Left hindlimb (tissue), 1 donor: ENCODE data around the gene KCNQ5.

Source experiments
- DNase-seq: peaks from one replicate; pipeline ENCODE4 v3.0.0-alpha.2; 2018

Gene KCNQ5

DNA sequence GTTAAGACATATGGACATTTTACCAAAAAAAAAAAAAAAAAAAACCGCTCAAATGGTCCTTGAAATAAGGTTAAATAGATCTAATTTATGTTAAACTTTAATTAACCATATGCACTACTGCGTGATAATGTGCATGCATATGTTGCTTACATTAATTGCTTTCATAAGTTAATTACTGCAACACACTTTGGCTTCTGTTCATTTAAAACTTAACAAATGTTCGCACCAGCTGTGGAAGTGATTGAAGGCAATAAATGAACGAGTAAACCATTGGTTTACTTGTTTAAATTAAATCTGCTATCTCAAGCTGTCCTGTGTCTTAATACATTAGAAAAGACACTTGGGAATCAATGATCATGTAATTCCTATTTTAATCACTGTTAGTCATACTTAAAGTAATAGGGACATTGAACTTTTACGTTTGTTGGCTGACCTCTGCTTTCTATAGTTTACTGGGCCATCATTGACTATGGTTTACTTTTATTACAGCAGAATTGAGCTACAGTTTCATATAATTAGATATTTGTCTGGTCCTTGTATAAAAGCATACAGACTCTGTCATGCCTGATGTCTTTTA, 308.8 kb downstream of the KCNQ5 start:
- DNase-seq, result no peak

- no peak for DNase-seq
Measured at GRCh38 chr6:72931325-72931887, 309.5 kb downstream of the KCNQ5 start.

DNA sequence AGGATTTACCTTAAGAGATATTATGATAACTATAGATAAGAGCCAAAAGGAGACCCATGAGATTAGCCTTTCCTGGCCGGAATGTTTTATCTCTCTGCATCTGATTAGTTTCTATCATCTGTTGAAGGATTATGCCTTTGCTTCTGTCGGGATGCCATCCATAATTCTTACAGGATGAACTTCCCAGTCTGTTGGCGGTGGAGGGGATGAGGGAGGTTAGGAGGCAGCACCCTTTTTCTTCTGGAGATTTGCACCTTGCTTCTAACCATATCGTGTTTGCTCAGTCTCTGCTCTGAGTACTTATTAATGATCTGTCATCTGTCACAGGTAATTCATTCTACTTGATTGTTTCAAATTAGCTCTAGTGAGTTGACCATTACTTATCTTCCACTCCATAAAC, 311.4 kb downstream of the KCNQ5 start:
- no peak for DNase-seq

DNA sequence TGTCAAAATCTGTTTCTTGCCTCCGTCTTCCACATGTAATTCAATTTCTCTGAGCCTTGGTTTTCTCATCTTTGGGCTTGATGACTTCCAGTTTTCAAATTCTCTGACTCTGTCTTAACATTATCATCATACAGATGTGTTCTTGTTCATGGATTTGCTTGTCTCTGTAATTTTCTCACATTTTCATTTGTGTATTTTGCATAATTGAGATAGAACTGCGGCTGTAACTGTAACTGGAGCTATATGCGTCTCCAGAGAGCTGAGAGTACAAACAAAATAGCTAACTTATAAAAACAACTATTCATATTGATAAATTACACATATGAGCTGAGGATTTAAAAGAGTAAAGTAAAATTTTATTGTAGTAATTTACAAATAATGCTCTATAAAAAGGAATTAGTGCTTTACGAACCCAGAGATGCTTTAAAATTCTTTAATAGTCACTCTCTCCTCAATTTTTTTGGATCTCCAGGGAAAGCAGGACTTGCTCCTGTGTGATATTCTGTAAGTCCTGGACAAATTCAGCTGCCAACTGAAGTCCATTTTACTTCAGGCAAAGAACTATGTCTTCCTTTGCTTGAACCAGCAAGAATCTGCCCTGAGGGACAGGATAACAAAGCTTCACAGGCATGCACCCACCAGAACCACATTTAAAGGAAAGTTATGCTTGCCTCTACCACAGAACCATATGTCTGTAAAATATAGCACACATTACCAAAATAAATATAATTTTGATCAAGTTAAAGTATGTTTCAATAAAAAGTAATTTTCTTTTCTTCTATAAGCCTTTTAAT, 315.1 kb downstream of the KCNQ5 start:
- DNase-seq, result no peak

DNA sequence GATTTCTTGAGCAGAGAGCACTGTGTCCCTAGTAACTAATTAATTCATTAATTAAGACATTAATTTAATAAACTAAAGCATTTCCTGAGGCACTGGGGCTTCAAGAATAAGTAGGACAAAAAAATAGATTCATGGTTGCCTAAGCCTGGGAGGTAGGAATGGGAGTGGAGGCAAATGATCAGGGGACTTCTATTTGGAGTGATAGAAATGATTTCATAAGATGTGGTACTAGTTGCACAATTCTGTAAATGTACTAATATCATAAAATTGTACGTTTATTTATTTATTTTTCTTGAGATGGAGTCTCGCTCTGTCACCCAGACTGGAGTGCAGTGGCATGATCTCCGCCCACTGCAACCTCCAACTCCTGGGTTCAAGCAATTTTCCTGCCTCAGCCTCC, 316.2 kb downstream of the KCNQ5 start:
- no peak for DNase-seq

DNA sequence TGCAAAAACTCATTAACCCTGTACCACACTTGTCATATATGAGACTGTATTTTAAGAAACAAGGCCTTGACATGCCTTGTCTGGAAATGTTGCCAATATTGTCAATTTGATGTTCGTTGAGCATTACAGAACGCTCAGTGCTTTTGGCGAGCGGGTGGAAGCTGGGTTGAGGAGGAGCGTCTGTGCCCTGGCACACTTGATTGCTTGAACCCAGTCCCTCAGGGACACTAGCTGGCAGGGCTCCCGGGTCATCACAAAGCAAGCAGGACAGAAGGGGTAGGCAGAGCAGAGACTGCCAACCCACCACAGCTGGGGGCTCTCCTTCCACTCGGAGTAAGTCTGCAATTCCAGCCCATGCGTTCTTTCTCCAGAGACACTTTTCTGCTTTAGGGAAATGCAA, 317.1 kb downstream of the KCNQ5 start:
- no peak for DNase-seq

- DNase-seq, result no peak
Measured at GRCh38 chr6:72940265-72940664, 318.4 kb downstream of the KCNQ5 start.

GRCh38 chr6:72941263-72941662, 319.4 kb downstream of the KCNQ5 start:
- no peak for DNase-seq

GRCh38 chr6:72941751-72942150, 319.9 kb downstream of the KCNQ5 start:
- no peak for DNase-seq

- DNase-seq, result no peak
Measured at GRCh38 chr6:72943699-72944098, 321.8 kb downstream of the KCNQ5 start.

- no peak for DNase-seq
Measured at GRCh38 chr6:72944660-72945059, 322.8 kb downstream of the KCNQ5 start.

GRCh38 chr6:72946774-72947173, 324.9 kb downstream of the KCNQ5 start:
- DNase-seq, result no peak

DNA sequence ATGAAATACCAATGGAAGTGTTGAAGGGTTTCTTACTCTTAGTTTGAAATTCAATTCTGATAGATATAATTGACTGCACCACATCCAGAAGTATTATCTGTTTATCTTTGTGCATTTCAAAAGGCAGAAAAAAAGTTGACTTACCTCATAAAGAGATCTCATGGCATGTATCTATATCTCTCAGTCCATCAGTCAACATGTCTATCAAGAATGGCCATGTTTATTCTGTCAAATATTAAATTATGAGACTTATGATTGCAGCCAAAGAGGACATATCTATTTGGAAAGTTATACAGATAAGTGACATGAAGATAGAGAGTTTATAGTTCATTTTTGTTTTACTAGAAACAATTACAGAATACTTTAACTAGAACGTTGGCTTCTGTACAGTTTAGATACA, 325.7 kb downstream of the KCNQ5 start:
- no peak for DNase-seq

DNA sequence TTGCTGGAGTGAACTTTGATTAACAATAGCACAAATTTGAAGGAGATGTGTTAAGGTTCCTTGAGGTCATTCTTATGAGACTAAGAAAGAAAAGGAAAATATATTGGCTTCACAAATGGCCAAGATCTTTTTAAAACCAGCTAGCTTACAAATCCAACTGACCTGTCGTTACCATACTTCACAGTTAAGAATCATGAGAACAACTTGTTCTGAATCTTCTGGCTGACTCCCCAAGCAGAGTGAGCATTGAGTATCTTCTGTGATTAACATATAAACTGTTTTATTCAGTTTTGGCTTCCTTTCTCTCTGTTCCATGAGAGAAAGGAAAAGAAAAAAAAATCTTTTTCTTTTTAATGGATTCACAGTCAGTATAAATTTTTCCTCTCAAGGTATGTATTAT, 326.3 kb downstream of the KCNQ5 start:
- DNase-seq, result no peak

GRCh38 chr6:72950114-72950860, 328.4 kb downstream of the KCNQ5 start:
- no peak for DNase-seq

GRCh38 chr6:72952808-72953630, 331.2 kb downstream of the KCNQ5 start:
- DNase-seq, result no peak

GRCh38 chr6:72953971-72954381, 332.1 kb downstream of the KCNQ5 start:
- no peak for DNase-seq

DNA sequence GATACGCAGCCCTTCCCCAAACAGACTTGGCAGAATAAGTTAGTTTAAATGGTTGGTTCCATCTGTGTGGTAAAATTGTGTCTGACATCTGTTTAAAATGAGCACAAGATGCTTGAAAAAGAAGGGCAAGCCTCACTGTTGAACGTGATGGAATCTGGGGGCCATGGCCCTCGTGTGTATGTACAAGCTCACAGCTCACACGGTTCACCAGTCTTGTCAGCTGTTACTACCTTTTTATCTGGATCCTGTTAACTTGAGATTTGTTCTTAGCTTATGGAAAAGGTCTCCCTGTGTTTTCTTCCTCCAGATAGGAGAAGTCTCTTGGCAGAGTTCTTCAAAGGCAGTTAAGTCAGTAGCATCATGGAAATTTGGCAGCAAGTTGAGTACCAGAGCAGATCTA, 332.9 kb downstream of the KCNQ5 start:
- no peak for DNase-seq

- DNase-seq, result no peak
Measured at GRCh38 chr6:72955666-72956065, 333.8 kb downstream of the KCNQ5 start.

DNA sequence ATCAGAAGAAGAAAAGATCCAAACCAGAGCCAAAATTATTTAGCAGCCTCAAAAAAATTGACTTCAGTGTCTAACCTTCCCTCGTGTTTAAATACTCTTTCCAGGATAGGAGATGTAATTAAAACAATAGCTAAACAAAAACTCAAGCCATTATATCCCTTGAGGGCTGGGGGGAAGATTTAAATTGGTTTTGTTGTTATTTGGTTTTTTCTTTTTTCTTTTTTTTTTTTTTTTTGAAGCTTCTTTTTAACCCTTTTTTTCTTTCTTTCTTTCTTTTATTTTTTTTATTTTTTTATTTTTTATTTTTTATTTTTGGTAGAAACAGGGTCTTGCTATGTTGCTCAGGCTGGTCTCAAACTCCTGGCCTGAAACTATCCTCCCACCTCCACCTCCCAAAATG, 334.4 kb downstream of the KCNQ5 start:
- no peak for DNase-seq

DNA sequence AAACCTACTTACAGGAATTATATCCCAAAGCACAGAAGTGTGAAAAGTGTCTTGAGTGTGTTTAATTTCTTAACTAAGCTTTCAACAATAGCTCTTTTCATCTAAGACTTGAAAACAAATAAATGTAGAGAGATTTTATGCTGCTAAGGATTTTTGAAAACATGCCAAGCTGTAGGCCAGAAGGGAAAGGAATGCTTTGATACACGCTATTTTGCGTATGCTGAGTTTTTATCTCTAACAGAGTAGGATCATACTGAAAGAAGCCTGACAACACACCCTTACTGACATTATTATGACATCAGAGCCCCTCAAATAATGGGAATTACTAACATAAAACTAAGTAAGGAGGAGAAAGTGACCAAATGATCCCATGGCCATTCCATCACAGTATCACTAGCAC, 338.0 kb downstream of the KCNQ5 start:
- no peak for DNase-seq

GRCh38 chr6:72963946-72964345, 342.1 kb downstream of the KCNQ5 start:
- DNase-seq, result no peak
